ENCODE data around the gene DCT. TPM values are rescaled to one million over a fixed set of nuclear protein-coding genes. Genes with fewer than 3 reads are reported as not detected.

Gene DCT
- total RNA-seq, 1 donor from 2014 or later, result not detected

GRCh38 chr13:94419925-94420305 is 59.6 kb downstream of the DCT start:
- H3K9me3 Mint-ChIP-seq (ENCODE audit: unreplicated experiment), result peaks cover 6% of the 10 kb centered on the region
- no peak overlapping the region for H3K27ac Mint-ChIP-seq (ENCODE audit: unreplicated experiment)
- no peaks in the 10 kb centered on the region for H3K4me1 Mint-ChIP-seq (ENCODE audit: unreplicated experiment)
- H3K4me3 Mint-ChIP-seq (ENCODE audit: unreplicated experiment), result no peak overlapping the region
- H3K27me3 Mint-ChIP-seq (ENCODE audit: unreplicated experiment), result peaks cover 20% of the 10 kb centered on the region
- H3K36me3 Mint-ChIP-seq (ENCODE audit: unreplicated experiment), result peaks cover 3% of the 10 kb centered on the region
- DNase-seq (ENCODE audit: extremely low spot score, unreplicated experiment), result no peak
- no peak for TF ChIP-seq CTCF (IDR thresholded peaks at IDR 0.05)

DNA sequence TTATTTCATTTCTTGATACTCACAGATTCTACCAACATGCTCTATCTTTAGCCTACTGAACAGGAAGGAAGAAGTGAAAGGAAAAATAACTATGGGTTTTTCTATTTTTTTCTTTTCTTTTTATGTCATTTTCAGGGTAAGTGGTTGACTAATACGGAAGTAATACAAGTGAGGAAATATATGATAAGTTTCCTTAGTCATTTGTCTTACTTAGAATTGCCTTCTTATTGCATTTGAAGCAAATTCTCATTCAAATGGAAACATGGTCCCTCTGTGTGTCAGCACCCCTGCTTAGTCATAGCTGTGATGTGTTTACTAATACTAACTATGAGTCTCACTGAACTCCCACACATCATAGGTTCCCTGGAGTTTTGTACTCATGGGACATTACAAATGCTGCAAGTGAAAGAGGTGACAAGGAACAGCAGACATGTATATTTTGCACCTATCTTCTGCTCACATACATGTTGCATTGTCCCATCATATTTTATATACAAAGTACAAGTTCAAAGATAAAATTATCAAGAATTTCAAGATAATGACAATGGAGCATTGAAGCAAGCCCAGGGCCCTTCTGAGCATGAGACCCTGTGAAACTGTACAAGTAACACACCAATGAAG is 60.1 kb downstream of the DCT start:
- H3K4me1 Mint-ChIP-seq (ENCODE audit: unreplicated experiment), result no peaks in the 10 kb centered on the region
- DNase-seq (ENCODE audit: extremely low spot score, unreplicated experiment), result no peak
- H3K27ac Mint-ChIP-seq (ENCODE audit: unreplicated experiment), result no peak overlapping the region
- H3K9me3 Mint-ChIP-seq (ENCODE audit: unreplicated experiment), result peaks cover 6% of the 10 kb centered on the region
- TF ChIP-seq CTCF (IDR thresholded peaks at IDR 0.05), result no peak
- peaks cover 18% of the 10 kb centered on the region for H3K27me3 Mint-ChIP-seq (ENCODE audit: unreplicated experiment)
- H3K36me3 Mint-ChIP-seq (ENCODE audit: unreplicated experiment), result peaks cover 3% of the 10 kb centered on the region
- no peak overlapping the region for H3K4me3 Mint-ChIP-seq (ENCODE audit: unreplicated experiment)

DNA sequence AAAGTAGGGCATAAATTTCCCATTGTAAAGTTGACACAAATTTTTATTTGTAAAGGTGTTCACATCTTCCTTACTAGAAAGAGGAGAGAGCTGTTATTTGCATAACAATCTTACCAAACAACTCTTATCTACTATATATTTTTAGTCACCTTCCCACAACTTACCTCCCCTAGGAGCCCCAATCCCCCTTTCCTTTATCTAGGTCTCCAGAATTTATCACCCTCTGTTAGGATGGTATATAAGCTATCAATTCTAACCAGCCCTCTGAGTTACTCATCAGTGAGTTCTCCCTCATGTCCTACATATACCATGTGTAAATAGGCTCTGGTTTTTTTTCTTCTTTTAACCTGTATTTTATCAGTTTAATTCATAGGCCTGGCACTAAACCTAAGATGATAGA is 62.2 kb downstream of the DCT start:
- DNase-seq (ENCODE audit: extremely low spot score, unreplicated experiment), result no peak
- peaks cover 3% of the 10 kb centered on the region for H3K36me3 Mint-ChIP-seq (ENCODE audit: unreplicated experiment)
- TF ChIP-seq CTCF (IDR thresholded peaks at IDR 0.05), result no peak
- peaks cover 17% of the 10 kb centered on the region for H3K27me3 Mint-ChIP-seq (ENCODE audit: unreplicated experiment)
- peaks cover 6% of the 10 kb centered on the region for H3K9me3 Mint-ChIP-seq (ENCODE audit: unreplicated experiment)
- H3K27ac Mint-ChIP-seq (ENCODE audit: unreplicated experiment), result no peak overlapping the region
- H3K4me1 Mint-ChIP-seq (ENCODE audit: unreplicated experiment), result peaks cover 3% of the 10 kb centered on the region
- no peak overlapping the region for H3K4me3 Mint-ChIP-seq (ENCODE audit: unreplicated experiment)

DNA sequence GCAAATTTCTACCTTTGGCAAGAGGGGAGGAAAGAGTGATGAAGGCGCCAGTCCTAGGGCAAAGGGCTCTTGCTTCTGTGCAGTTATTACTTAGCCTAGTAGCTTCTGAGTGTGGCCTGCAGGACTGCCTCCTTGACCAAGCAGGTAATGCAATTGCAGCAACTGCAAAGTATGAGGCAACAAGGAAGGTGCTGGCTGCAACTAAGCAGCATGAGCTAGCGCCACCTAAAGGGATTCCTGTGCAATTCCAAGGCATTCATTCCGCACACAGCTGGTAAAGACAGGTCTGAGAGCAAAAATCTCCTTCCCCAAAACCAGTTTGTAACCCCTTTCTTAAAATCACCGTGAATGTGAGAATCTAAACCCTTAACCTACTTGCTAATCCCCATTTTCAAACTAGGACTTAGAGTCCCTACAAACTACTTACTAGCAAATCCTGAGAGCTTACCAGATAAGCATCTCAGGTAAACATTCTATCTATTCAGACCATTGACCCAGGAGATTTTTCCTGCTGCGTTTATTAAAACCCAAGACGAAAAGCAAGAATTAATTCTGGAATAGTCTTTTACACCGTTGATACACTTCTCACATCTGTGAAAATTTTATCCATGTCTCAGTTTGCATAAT is 62.9 kb downstream of the DCT start:
- TF ChIP-seq CTCF (IDR thresholded peaks at IDR 0.05), result peak; percentile 43
- DNase-seq (ENCODE audit: extremely low spot score, unreplicated experiment), result no peak
- Mint-ChIP-seq H3K9me3 (ENCODE audit: unreplicated experiment) (peaks cover 4% of the 10 kb centered on the region), H3K4me3 (ENCODE audit: unreplicated experiment) (no peak overlapping the region), H3K36me3 (ENCODE audit: unreplicated experiment) (peaks cover 3% of the 10 kb centered on the region), H3K4me1 (ENCODE audit: unreplicated experiment) (peaks cover 3% of the 10 kb centered on the region), H3K27me3 (ENCODE audit: unreplicated experiment) (peaks cover 20% of the 10 kb centered on the region), H3K27ac (ENCODE audit: unreplicated experiment) (no peak overlapping the region)

GRCh38 chr13:94415500-94416237 is 63.8 kb downstream of the DCT start:
- no peak for TF ChIP-seq CTCF (IDR thresholded peaks at IDR 0.05)
- H3K4me1 Mint-ChIP-seq (ENCODE audit: unreplicated experiment), result peaks cover 3% of the 10 kb centered on the region
- H3K27ac Mint-ChIP-seq (ENCODE audit: unreplicated experiment), result no peak overlapping the region
- H3K4me3 Mint-ChIP-seq (ENCODE audit: unreplicated experiment), result no peak overlapping the region
- H3K36me3 Mint-ChIP-seq (ENCODE audit: unreplicated experiment), result peaks cover 3% of the 10 kb centered on the region
- peaks cover 24% of the 10 kb centered on the region for H3K27me3 Mint-ChIP-seq (ENCODE audit: unreplicated experiment)
- no peaks in the 10 kb centered on the region for H3K9me3 Mint-ChIP-seq (ENCODE audit: unreplicated experiment)
- DNase-seq (ENCODE audit: extremely low spot score, unreplicated experiment), result no peak

All from osteocyte (in vitro differentiated cells).